Bronchial epithelial cell (primary cell): ENCODE results near the gene CYP19A1. TPM values are rescaled to one million over a fixed set of nuclear protein-coding genes. Genes with fewer than 3 reads are reported as not detected.
"Not testable (repeated sequence)": the region's sequence is repeated elsewhere in the genome, so short reads cannot be mapped to it uniquely, and the experiment has no call there.

ENCODE experiments used
- DNase-seq: peaks from one replicate; pipeline ENCODE4 v3.0.0-alpha.2; 2010; ENCODE audit warnings: low read depth
- FAIRE-seq: peaks from 2 replicates; lab custom pipeline; 2011; peaks lifted over from hg19 to GRCh38; lab: Jason Lieb, UNC
- H3K27me3 ChIP-seq: 2 replicates; pipeline ENCODE4 v1.5.1; 2011; ENCODE audit warnings: low read length; ENCODE audit not compliant: control insufficient read depth, insufficient read depth
- H3K36me3 ChIP-seq: 2 replicates; pipeline ENCODE4 v1.5.1; 2011; ENCODE audit warnings: low read length; ENCODE audit not compliant: control insufficient read depth, insufficient read depth
- H3K4me3 ChIP-seq: 2 replicates; pipeline ENCODE4 v1.5.1; 2011; ENCODE audit warnings: mild to moderate bottlenecking, low read depth, low read length, control low read depth
- CTCF ChIP-seq: IDR thresholded peaks from 2 replicates; pipeline ENCODE4 v1.5.1; 2011; ENCODE audit warnings: mild to moderate bottlenecking, moderate library complexity, low read length, control low read depth, inconsistent platforms; ENCODE audit not compliant: insufficient read depth, severe bottlenecking
- total RNA-seq: library from RNA; depleted of rRNA; stranded (reverse); fragments of >200 nt; gene quantifications from 2 replicates; pipeline ENCODE4 v1.2.1, GENCODE V29; 2014

CYP19A1 gene
- total RNA-seq, 1 donor from 2014 or later, result not detected

DNA sequence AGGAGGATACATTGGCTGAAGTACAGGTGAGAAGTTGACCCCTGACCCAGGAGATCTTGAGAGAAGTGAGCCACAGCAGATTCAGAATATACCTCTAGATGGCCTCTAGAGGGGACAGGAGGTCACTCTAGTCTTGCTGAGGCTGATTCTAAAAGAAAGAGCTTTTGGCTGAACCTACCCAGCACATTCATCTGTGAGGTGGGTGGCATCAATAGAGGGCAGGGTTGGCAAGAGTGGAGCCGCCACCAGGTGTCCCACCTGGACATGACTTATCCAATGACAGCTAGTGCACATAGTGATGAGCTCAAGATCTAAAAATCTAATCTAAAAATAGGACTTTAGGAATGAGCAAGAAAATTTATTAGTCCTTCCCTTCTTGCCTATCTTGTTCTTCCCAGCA, 51.6 kb downstream of the CYP19A1 start:
- Histone ChIP-seq H3K27me3 (peaks cover 13% of the 10 kb centered on the region), H3K4me3 (no peak overlapping the region), H3K36me3 (no peaks in the 10 kb centered on the region)
- DNase-seq (no peak), FAIRE-seq (no peak)
- peak; percentile 27 for TF ChIP-seq CTCF

GRCh38 chr15:51285399-51285798, 53.0 kb downstream of the CYP19A1 start:
- Histone ChIP-seq H3K36me3 (no peaks in the 10 kb centered on the region), H3K27me3 (peaks cover 8% of the 10 kb centered on the region), H3K4me3 (no peak overlapping the region)
- no peak for TF ChIP-seq CTCF
- FAIRE-seq (no peak), DNase-seq (no peak)

GRCh38 chr15:51284871-51285270, 53.5 kb downstream of the CYP19A1 start:
- FAIRE-seq (no peak), DNase-seq (no peak)
- Histone ChIP-seq H3K4me3 (no peak overlapping the region), H3K36me3 (no peaks in the 10 kb centered on the region), H3K27me3 (peaks cover 8% of the 10 kb centered on the region)
- no peak for TF ChIP-seq CTCF

DNA sequence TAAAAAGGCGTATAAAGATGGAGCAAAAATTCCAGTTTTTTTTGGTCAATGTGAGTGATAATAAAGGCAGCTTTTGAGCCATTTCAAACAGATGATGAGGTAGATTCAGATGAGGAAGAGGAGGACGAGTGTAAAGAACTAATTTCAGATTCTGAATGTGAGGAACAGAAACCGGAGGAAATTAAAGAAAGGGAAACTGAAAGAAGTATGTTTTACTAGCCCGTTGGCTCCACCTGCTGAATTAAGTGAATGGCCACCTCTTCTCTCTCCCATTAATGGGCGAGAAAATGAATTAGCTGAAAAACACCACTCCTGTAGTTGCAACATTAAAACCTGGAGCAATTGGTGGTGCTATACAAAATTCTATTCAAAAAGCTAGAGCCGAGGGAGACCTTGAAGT, 55.4 kb downstream of the CYP19A1 start:
- FAIRE-seq (no peak), DNase-seq (no peak)
- H3K4me3 ChIP-seq, result no peak overlapping the region
- H3K36me3 ChIP-seq, result no peaks in the 10 kb centered on the region
- peaks cover 3% of the 10 kb centered on the region for H3K27me3 ChIP-seq
- no peak for TF ChIP-seq CTCF

GRCh38 chr15:51282241-51282640, 56.2 kb downstream of the CYP19A1 start:
- not testable (repeated sequence) for H3K36me3 ChIP-seq, H3K27me3 ChIP-seq, FAIRE-seq, H3K4me3 ChIP-seq
- DNase-seq, result peak; percentile 47

DNA sequence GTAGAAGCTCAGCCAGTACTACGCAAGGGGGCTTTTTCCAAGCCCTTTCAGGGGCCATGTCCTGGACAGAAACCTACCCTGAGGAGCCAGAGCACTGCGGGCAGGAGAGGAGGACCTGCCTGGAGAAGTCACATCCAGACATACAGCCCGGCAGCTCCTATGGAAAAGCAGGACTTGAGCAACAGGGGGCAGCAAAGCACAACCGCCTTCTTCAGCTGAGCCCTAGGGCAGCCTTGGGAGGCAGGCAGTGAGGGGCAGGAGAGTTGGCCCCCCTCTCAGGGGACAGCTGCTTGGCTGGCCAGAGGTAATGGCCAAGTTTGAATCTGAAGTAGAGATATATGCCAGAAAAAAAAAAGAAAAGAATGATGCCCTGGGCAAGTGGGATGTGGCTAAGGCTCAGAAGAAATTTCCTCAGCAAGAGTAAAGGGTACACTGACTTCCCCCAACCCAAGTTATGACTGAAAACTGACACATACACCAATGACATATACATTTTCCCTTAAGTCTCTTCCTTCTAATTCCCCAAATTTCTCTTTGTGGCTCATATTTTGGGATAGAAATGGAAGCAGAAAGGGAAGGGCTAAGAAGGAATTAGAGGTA, 56.9 kb downstream of the CYP19A1 start:
- FAIRE-seq (no peak), DNase-seq (peak; percentile 50)

More for the DNA sequence above, 56.9 kb downstream of the CYP19A1 start:
- Histone ChIP-seq H3K27me3 (peaks cover 5% of the 10 kb centered on the region), H3K36me3 (no peaks in the 10 kb centered on the region), H3K4me3 (no peak overlapping the region)
- TF ChIP-seq CTCF, result peak; percentile 79
